H1 (cell line): ENCODE data around the gene PDE4D. TPM values are rescaled to one million over a fixed set of nuclear protein-coding genes. Genes with fewer than 3 reads are reported as not detected.

Source experiments
- BACH1 ChIP-seq: IDR thresholded peaks from 2 replicates; pipeline ENCODE4 v1.6.1; 2012; ENCODE audit warnings: low read length, improper control_type of control experiment
- CHD1 ChIP-seq: IDR thresholded peaks from 2 replicates; pipeline ENCODE4 v1.6.1; 2012; ENCODE audit warnings: low read depth, low read length, improper control_type of control experiment
- CHD7 ChIP-seq: fragments of 300-600 bp; sonication (generic); IDR thresholded peaks from 2 replicates; pipeline ENCODE4 v1.7.1; 2012; ENCODE audit warnings: low read length, moderate library complexity, mild to moderate bottlenecking, inconsistent platforms; ENCODE audit not compliant: insufficient replicate concordance
- CREB1 ChIP-seq: IDR thresholded peaks from 2 replicates; pipeline ENCODE4 v1.6.1; 2012; ENCODE audit warnings: inconsistent platforms
- FOSL1 ChIP-seq: IDR thresholded peaks from 2 replicates; pipeline ENCODE4 v1.6.1; 2011; ENCODE audit warnings: mild to moderate bottlenecking, low read depth, low read length, moderate library complexity; ENCODE audit not compliant: insufficient read depth
- HDAC6 ChIP-seq: IDR thresholded peaks from one replicate; pipeline ENCODE4 v1.7.1; 2012; ENCODE audit warnings: low read depth, mild to moderate bottlenecking, inconsistent platforms, low read length, moderate library complexity
- JUND ChIP-seq: IDR thresholded peaks from 2 replicates; pipeline ENCODE4 v1.6.1; 2011; ENCODE audit warnings: mild to moderate bottlenecking, improper control_type of control experiment, low read length
- KDM1A ChIP-seq: fragments of 200-600, 300-600 bp; sonication (generic); IDR thresholded peaks from 2 replicates; pipeline ENCODE4 v1.7.1; 2016; ENCODE audit warnings: mild to moderate bottlenecking, low read length, borderline replicate concordance
- KDM4A ChIP-seq: IDR thresholded peaks from one replicate; pipeline ENCODE4 v1.7.1; 2012; ENCODE audit warnings: low read depth, mild to moderate bottlenecking, moderate library complexity, low read length, inconsistent platforms; ENCODE audit not compliant: severe bottlenecking
- RXRA ChIP-seq: IDR thresholded peaks from 2 replicates; pipeline ENCODE4 v1.6.1; 2011; ENCODE audit warnings: low read depth, mild to moderate bottlenecking, low read length, moderate library complexity; ENCODE audit not compliant: insufficient read depth
- SP2 ChIP-seq: IDR thresholded peaks from 2 replicates; pipeline ENCODE4 v1.6.1; 2012; ENCODE audit warnings: mild to moderate bottlenecking, low read length, inconsistent platforms
- TCF12 ChIP-seq: IDR thresholded peaks from 2 replicates; pipeline ENCODE4 v1.6.1; 2011; ENCODE audit warnings: low read depth, mild to moderate bottlenecking, low read length
- ZNF274 ChIP-seq: IDR thresholded peaks from 2 replicates; pipeline ENCODE4 v1.7.0; 2012; ENCODE audit warnings: low read length, borderline replicate concordance; ENCODE audit errors: extremely low read depth
- polyA plus RNA-seq, 7 experiments: library from polyadenylated mRNA; depleted of rRNA in 3 of 7; stranded (reverse) in 5 of 7; unstranded in 2 of 7; fragments of >200 nt in 5 of 7; fragments of 200-250 nt in 2 of 7; gene quantifications; 1 replicate in 5 of 7; 2 replicates in 1 of 7; 4 replicates in 1 of 7; pipeline versions ENCODE4 v1.2.1 to v1.2.3, GENCODE V29; 2011 to 2013; ENCODE audit warnings: missing spikeins in 2 of 7, mixed read lengths in 2 of 7
- total RNA-seq: library from RNA; stranded (reverse); fragmentation: NEBNext Ultra II Directional; extraction: Animal tissue kit (Norgen Biotek cat#: 25700); gene quantifications from 2 replicates; pipeline ENCODE4 v1.2.1, GENCODE V29; 2021

Gene PDE4D
- total and polyA plus RNA-seq, 2 of the 8 experiments (the other 6 are each of a cell fraction or from before 2014, with no cell fraction given): 2.3 to 3.7 TPM

- TF ChIP-seq CHD7 (no peak), HDAC6 (no peak), ZNF274 (no peak), FOSL1 (no peak), CREB1 (no peak), CHD1 (no peak), RXRA (no peak), JUND (no peak), KDM1A (no peak), SP2 (no peak), BACH1 (no peak), TCF12 (no peak), KDM4A (no peak)
Observed at GRCh38 chr5:59267033-59267432, 626.5 kb downstream of the PDE4D start (continued).
